Mesendoderm (in vitro differentiated cells): ENCODE data around the gene VGLL3.
A peak's percentile ranks its signal among the peaks of the same experiment; 100 is the strongest.

Experiments used
- DNase-seq: peaks from one replicate; pipeline ENCODE4 v3.0.0; 2013
- H2AK5ac ChIP-seq: 2 replicates; pipeline ENCODE4 v1.6.1; 2013; ENCODE audit warnings: low read length, inconsistent platforms
- H2BK120ac ChIP-seq: 2 replicates; pipeline ENCODE4 v1.6.1; 2013; ENCODE audit warnings: low read depth, mild to moderate bottlenecking, low read length, moderate library complexity, mixed read lengths
- H2BK15ac ChIP-seq: replicated peaks from 2 replicates; pipeline ENCODE4 v1.6.1; 2013; ENCODE audit warnings: low read depth, mild to moderate bottlenecking, moderate library complexity
- H2BK5ac ChIP-seq: 2 replicates; pipeline ENCODE4 v1.6.1; 2013; ENCODE audit warnings: low read length, inconsistent platforms
- H3K18ac ChIP-seq: 2 replicates; pipeline ENCODE4 v1.6.1; 2013; ENCODE audit warnings: mild to moderate bottlenecking, low read length, mixed read lengths
- H3K23ac ChIP-seq: one replicate; pipeline ENCODE4 v1.6.1; 2013; ENCODE audit warnings: low read length
- H3K27ac ChIP-seq: 2 replicates; pipeline ENCODE4 v1.5.1; 2013; ENCODE audit warnings: low read depth, mild to moderate bottlenecking, inconsistent platforms, low read length, moderate library complexity
- H3K27me3 ChIP-seq: 2 replicates; pipeline ENCODE4 v1.6.1; 2013; ENCODE audit warnings: low read length, control low read depth, mild to moderate bottlenecking, inconsistent platforms; ENCODE audit not compliant: insufficient read depth, poor library complexity
- H3K36me3 ChIP-seq: 2 replicates; pipeline ENCODE4 v1.6.1; 2013; ENCODE audit warnings: low read length, inconsistent platforms; ENCODE audit not compliant: control insufficient read depth, insufficient read depth
- H3K4ac ChIP-seq: one replicate; pipeline ENCODE4 v1.6.1; 2013; ENCODE audit warnings: low read depth, mild to moderate bottlenecking, low read length, moderate library complexity
- H3K4me1 ChIP-seq: 2 replicates; pipeline ENCODE4 v1.6.1; 2013; ENCODE audit warnings: low read depth, low read length, inconsistent platforms; ENCODE audit not compliant: control insufficient read depth
- H3K4me2 ChIP-seq: 2 replicates; pipeline ENCODE4 v1.6.1; 2013; ENCODE audit warnings: low read length
- H3K4me3 ChIP-seq: 2 replicates; pipeline ENCODE4 v1.5.1; 2013; ENCODE audit warnings: mild to moderate bottlenecking, low read length
- H3K56ac ChIP-seq: one replicate; pipeline ENCODE4 v1.6.1; 2013; ENCODE audit warnings: low read length
- H3K79me1 ChIP-seq: 2 replicates; pipeline ENCODE4 v1.6.1; 2013; ENCODE audit warnings: low read length, inconsistent platforms
- H3K79me2 ChIP-seq: 2 replicates; pipeline ENCODE4 v1.6.1; 2013; ENCODE audit warnings: mild to moderate bottlenecking, low read length; ENCODE audit not compliant: control insufficient read depth, insufficient read depth
- H3K9ac ChIP-seq: 2 replicates; pipeline ENCODE4 v1.6.1; 2013; ENCODE audit warnings: low read length, inconsistent platforms
- H4K5ac ChIP-seq: one replicate; pipeline ENCODE4 v1.6.1; 2013; ENCODE audit warnings: low read length
- H4K8ac ChIP-seq: one replicate; pipeline ENCODE4 v1.6.1; 2013; ENCODE audit warnings: low read depth, mild to moderate bottlenecking, control low read depth, low read length, moderate library complexity
- WGBS: extraction: QIAGEN DNeasy Blood & Tissue Kit; methylation state at CpG from one replicate; pipeline ENCODE4 v1.1.7; 2013; ENCODE audit warnings: low lambda C conversion rate, missing lambda C conversion rate; ENCODE audit not compliant: insufficient coverage; ENCODE audit errors: extremely low coverage; 5-methylcytosine and 5-hydroxymethylcytosine counted together

The VGLL3 gene

GRCh38 chr3:86895202-86895601 lies 95.7 kb downstream of the VGLL3 start:
- H3K36me3 ChIP-seq = no peaks in the 10 kb centered on the region
- H3K79me2 ChIP-seq = no peaks in the 10 kb centered on the region
- no peak overlapping the region for H3K4ac ChIP-seq
- H3K4me3 ChIP-seq = no peak overlapping the region
- H3K18ac ChIP-seq = no peak overlapping the region
- no peaks in the 10 kb centered on the region for H3K4me1 ChIP-seq
- H4K5ac ChIP-seq = no peak overlapping the region
- WGBS = no CpG with 5 or more reads among the region's 1 CpG
- no peak overlapping the region for H2BK120ac ChIP-seq
- no peak overlapping the region for H2AK5ac ChIP-seq
- H2BK15ac ChIP-seq = no peak overlapping the region
- no peak overlapping the region for H3K27ac ChIP-seq
- H3K56ac ChIP-seq = no peak overlapping the region
- no peak overlapping the region for H3K9ac ChIP-seq
- H4K8ac ChIP-seq = no peak overlapping the region
- H2BK5ac ChIP-seq = no peak overlapping the region
- H3K23ac ChIP-seq = no peak overlapping the region
- H3K79me1 ChIP-seq = no peaks in the 10 kb centered on the region
- no peaks in the 10 kb centered on the region for H3K27me3 ChIP-seq
- no peak overlapping the region for H3K4me2 ChIP-seq
- no peak for DNase-seq

GRCh38 chr3:86890741-86891396 lies 100.1 kb downstream of the VGLL3 start:
- no peak overlapping the region for H3K27ac ChIP-seq
- no CpG with 5 or more reads among the region's 1 CpG for WGBS

More at GRCh38 chr3:86890741-86891396, 100.1 kb downstream of the VGLL3 start:
- H3K4me3 ChIP-seq = no peak overlapping the region
- H4K5ac ChIP-seq = no peak overlapping the region
- H3K79me2 ChIP-seq = no peaks in the 10 kb centered on the region
- no peak overlapping the region for H3K9ac ChIP-seq
- no peak overlapping the region for H3K56ac ChIP-seq
- no peak overlapping the region for H3K4ac ChIP-seq
- no peak overlapping the region for H2BK120ac ChIP-seq
- no peaks in the 10 kb centered on the region for H3K79me1 ChIP-seq
- H2BK5ac ChIP-seq = no peak overlapping the region
- no peak overlapping the region for H3K4me2 ChIP-seq
- no peak overlapping the region for H3K23ac ChIP-seq
- no peaks in the 10 kb centered on the region for H3K36me3 ChIP-seq
- no peak overlapping the region for H2BK15ac ChIP-seq
- no peaks in the 10 kb centered on the region for H3K27me3 ChIP-seq
- H4K8ac ChIP-seq = no peak overlapping the region
- no peak overlapping the region for H2AK5ac ChIP-seq
- H3K18ac ChIP-seq = no peak overlapping the region
- no peaks in the 10 kb centered on the region for H3K4me1 ChIP-seq
- DNase-seq = peak; percentile 2
